HCT116 (cell line): Measurements from ENCODE around the gene PPP1R2B. TPM values are rescaled to one million over a fixed set of nuclear protein-coding genes. Genes with fewer than 3 reads are reported as not detected.
A peak's percentile ranks its signal among the peaks of the same experiment; 100 is the strongest.

Experiments used
- ATAC-seq: fragments of 200-7000 bp; cut with Tn5 transposase; 2 replicates; pipeline ENCODE4 v1.9.1; 2020; ENCODE audit warnings: mild to moderate bottlenecking, moderate library complexity
- BruUV-seq: library from RNA; stranded (reverse); fragments of 400-500 nt; replicated peaks from 2 replicates; lab custom pipeline; 2021; lab: Mats Ljungman, UMichigan
- CTCF ChIA-PET: fragments of 300-600 bp; sonication (Branson Sonifier 250); formaldehyde crosslinking; loops from one replicate; lab custom pipeline; 2021; ENCODE audit warnings: antibody characterized with exemption; lab: Charles Lee
- POLR2A ChIA-PET: fragments of 300-600, 350-600 bp; sonication (Branson Sonifier 250); formaldehyde crosslinking; loops from one replicate; lab custom pipeline; 2021; ENCODE audit warnings: antibody characterized with exemption; lab: Charles Lee
- RAD21 ChIA-PET, 2 experiments: fragments of 300-600 bp; sonication (Branson Sonifier 250); formaldehyde crosslinking; loops; one replicate each; lab custom pipeline; 2023; ENCODE audit warnings: low total read pairs in 2 of 2; ENCODE audit not compliant: uncharacterized antibody in 2 of 2, unreplicated experiment in 2 of 2, low non-redundant PET in 1 of 2; lab: Charles Lee
- DNase-seq: peaks from one replicate; pipeline ENCODE4 v3.0.0-alpha.2; 2010; ENCODE audit warnings: low read depth, low spot score
- H2AFZ ChIP-seq: fragments of 200-600 bp; shearing (Covaris generic), sonication (generic); 2 replicates; pipeline ENCODE4 v1.6.1; 2017; ENCODE audit warnings: low read depth, mixed run types, mixed read lengths, antibody characterized with exemption, low read length; ENCODE audit not compliant: poor library complexity, severe bottlenecking
- H3K27ac ChIP-seq: 2 replicates; pipeline ENCODE4 v1.5.1; 2012; ENCODE audit warnings: low read depth, low read length
- H3K27me3 ChIP-seq: fragments of 200-600 bp; sonication (generic); 2 replicates; pipeline ENCODE4 v1.6.1; 2016; ENCODE audit warnings: mixed run types, low read length, mixed read lengths; ENCODE audit not compliant: insufficient read depth
- H3K36me3 ChIP-seq, 2 experiments: fragments of 200-500 bp in 1 of 2; fragments of 200-600 bp in 1 of 2; sonication (Bioruptor generic) in 1 of 2; sonication (generic) in 1 of 2; 2 replicates each; pipeline versions ENCODE4 v1.5.1 to v1.6.1; 2014 to 2016; ENCODE audit warnings: low read length in 2 of 2, inconsistent platforms in 1 of 2, mixed read lengths in 1 of 2, mixed run types in 1 of 2; ENCODE audit not compliant: insufficient read depth in 2 of 2, control insufficient read depth in 1 of 2
- H3K4me1 ChIP-seq, 2 experiments: fragments of 200-600 bp in 1 of 2; sonication (generic) in 1 of 2; 2 replicates each; pipeline versions ENCODE4 v1.5.1 to v1.6.1; 2012 to 2017; ENCODE audit warnings: low read length in 2 of 2, inconsistent platforms in 1 of 2, mild to moderate bottlenecking in 1 of 2, mixed read lengths in 1 of 2, mixed run types in 1 of 2, moderate library complexity in 1 of 2; ENCODE audit not compliant: insufficient read depth in 2 of 2, control insufficient read depth in 1 of 2
- H3K4me2 ChIP-seq: fragments of 200-600 bp; sonication (generic); 2 replicates; pipeline ENCODE4 v1.6.1; 2017; ENCODE audit warnings: mixed run types, low read length, mixed read lengths
- H3K4me3 ChIP-seq, 2 experiments: fragments of 200-600 bp in 1 of 2; sonication (generic) in 1 of 2; replicated peaks in 1 of 2; 2 replicates each; pipeline ENCODE4 v1.5.1; 2011 to 2016; ENCODE audit warnings: low read length in 2 of 2, control low read depth in 1 of 2, low read depth in 1 of 2, mild to moderate bottlenecking in 1 of 2, mixed read lengths in 1 of 2, mixed run types in 1 of 2
- H3K79me2 ChIP-seq: fragments of 200-600 bp; sonication (generic); 2 replicates; pipeline ENCODE4 v1.6.1; 2017; ENCODE audit warnings: mild to moderate bottlenecking, mixed run types, low read length, moderate library complexity, mixed read lengths; ENCODE audit not compliant: insufficient read depth
- H3K9ac ChIP-seq: fragments of 200-600 bp; sonication (generic); 2 replicates; pipeline ENCODE4 v1.6.1; 2016; ENCODE audit warnings: low read length, mixed read lengths
- H3K9me2 ChIP-seq: fragments of 200-600 bp; sonication (generic), shearing (Covaris generic); 2 replicates; pipeline ENCODE4 v1.6.1; 2017; ENCODE audit warnings: mixed run types, mild to moderate bottlenecking, moderate library complexity; ENCODE audit not compliant: insufficient read depth
- H3K9me3 ChIP-seq, 2 experiments: fragments of 200-500 bp in 1 of 2; fragments of 200-600 bp in 1 of 2; sonication (Bioruptor generic) in 1 of 2; sonication (generic) in 1 of 2; 2 replicates each; pipeline ENCODE4 v1.6.1; 2014 to 2017; ENCODE audit warnings: low read length in 2 of 2, mixed read lengths in 2 of 2, inconsistent platforms in 1 of 2, low read depth in 1 of 2, mild to moderate bottlenecking in 1 of 2, mixed run types in 1 of 2, moderate library complexity in 1 of 2; ENCODE audit not compliant: control insufficient read depth in 1 of 2, insufficient read depth in 1 of 2
- H4K20me1 ChIP-seq: fragments of 200-600 bp; sonication (generic), shearing (Covaris generic); 2 replicates; pipeline ENCODE4 v1.6.1; 2017; ENCODE audit warnings: mixed run types, mild to moderate bottlenecking, moderate library complexity; ENCODE audit not compliant: insufficient read depth
- ATF3 ChIP-seq: IDR thresholded peaks from 2 replicates; pipeline ENCODE4 v1.6.1; 2012
- CBX3 ChIP-seq: IDR thresholded peaks from 2 replicates; pipeline ENCODE4 v1.6.1; 2012; ENCODE audit warnings: low read depth
- CEBPB ChIP-seq: IDR thresholded peaks from 2 replicates; pipeline ENCODE4 v1.6.1; 2012; ENCODE audit warnings: low read depth
- CTCF ChIP-seq, 3 experiments: fragments of 200-600 bp in 1 of 3; sonication (generic) in 1 of 3; IDR thresholded peaks in 2 of 3; conservative IDR thresholded peaks in 1 of 3; 2 replicates each; pipeline ENCODE4 v1.5.1; 2012 to 2017; ENCODE audit warnings: low read depth in 2 of 3, low read length in 2 of 3, antibody characterized with exemption in 1 of 3, borderline replicate concordance in 1 of 3, control low read depth in 1 of 3, mild to moderate bottlenecking in 1 of 3, mixed read lengths in 1 of 3, mixed run types in 1 of 3, moderate library complexity in 1 of 3; ENCODE audit not compliant: insufficient read depth in 1 of 3
- EGR1 ChIP-seq: IDR thresholded peaks from 2 replicates; pipeline ENCODE4 v1.6.1; 2012; ENCODE audit warnings: low read depth
- ELF1 ChIP-seq: IDR thresholded peaks from 2 replicates; pipeline ENCODE4 v1.6.1; 2012; ENCODE audit warnings: low read depth, borderline replicate concordance
- EZH2 ChIP-seq: fragments of 200-600 bp; sonication (generic); IDR thresholded peaks from 2 replicates; pipeline ENCODE4 v1.6.1; 2017; ENCODE audit warnings: antibody characterized with exemption, mixed run types
- EZH2phosphoT487 ChIP-seq: fragments of 200-600 bp; IDR thresholded peaks from 2 replicates; pipeline ENCODE4 v1.6.1; 2018; ENCODE audit warnings: antibody characterized with exemption, borderline replicate concordance
- FOSL1 ChIP-seq: IDR thresholded peaks from 2 replicates; pipeline ENCODE4 v1.6.1; 2012; ENCODE audit warnings: low read depth
- JUND ChIP-seq: IDR thresholded peaks from 2 replicates; pipeline ENCODE4 v1.6.1; 2012
- POLR2AphosphoS5 ChIP-seq: IDR thresholded peaks from 2 replicates; pipeline ENCODE4 v1.6.1; 2011; ENCODE audit warnings: mild to moderate bottlenecking, low read depth, low read length, moderate library complexity
- RAD21 ChIP-seq: IDR thresholded peaks from 2 replicates; pipeline ENCODE4 v1.6.1; 2012; ENCODE audit warnings: low read depth, mild to moderate bottlenecking
- REST ChIP-seq: IDR thresholded peaks from 2 replicates; pipeline ENCODE4 v1.6.1; 2012; ENCODE audit warnings: low read depth
- SRF ChIP-seq: IDR thresholded peaks from 2 replicates; pipeline ENCODE4 v1.6.1; 2012; ENCODE audit warnings: low read depth
- YY1 ChIP-seq: IDR thresholded peaks from 2 replicates; pipeline ENCODE4 v1.6.1; 2011; ENCODE audit warnings: low read length, low read depth, moderate library complexity, mild to moderate bottlenecking; ENCODE audit not compliant: insufficient replicate concordance; ENCODE audit errors: extremely low read depth
- ZNF274 ChIP-seq: fragments of 200-500 bp; sonication (Bioruptor generic); IDR thresholded peaks from 2 replicates; pipeline ENCODE4 v1.6.1; 2014; ENCODE audit warnings: mild to moderate bottlenecking, low read depth, low read length, inconsistent platforms
- intact Hi-C: fragments of 100-400 bp; cut with micrococcal nuclease; formaldehyde crosslinking; loops from 2 replicates; pipeline ENCODE4 v1.10.0; 2022
- total RNA-seq: library from RNA; stranded (reverse); gene quantifications from one replicate; pipeline ENCODE4 v1.2.1, GENCODE V29; 2021; ENCODE audit not compliant: unreplicated experiment

Gene PPP1R2B
- total RNA-seq, 1 experiment from 2014 or later, result not detected

GRCh38 chr5:156892223-156892622 lies 42.1 kb downstream of the PPP1R2B start:
- no peak overlapping the region for H2AFZ ChIP-seq
- no peak overlapping the region for H3K27ac ChIP-seq
- no peaks in the 10 kb centered on the region for H3K36me3 ChIP-seq
- DNase-seq, result no peak
- TF ChIP-seq REST (no peak), EGR1 (no peak), RAD21 (peak; percentile 13; the same call in 1 of the 2 replicates)
- no peak overlapping the region for H3K9ac ChIP-seq
- H3K27me3 ChIP-seq, result peaks cover 15% of the 10 kb centered on the region
- ChIA-PET CTCF (no interaction called here), POLR2A (no interaction called here), RAD21 (no interaction called here)
- intact Hi-C loops, result no loop called here
- no peak overlapping the region for H3K4me3 ChIP-seq
- ATAC-seq, result no peak
- no peaks in the 10 kb centered on the region for H4K20me1 ChIP-seq
- H3K4me2 ChIP-seq, result no peak overlapping the region
- H3K9me3 ChIP-seq, result no peaks in the 10 kb centered on the region
- no peaks in the 10 kb centered on the region for H3K9me2 ChIP-seq
- H3K4me1 ChIP-seq, result no peaks in the 10 kb centered on the region
- BruUV-seq, result no TSS peak
- H3K79me2 ChIP-seq, result no peaks in the 10 kb centered on the region

GRCh38 chr5:156892864-156893263 lies 42.8 kb downstream of the PPP1R2B start:
- Histone ChIP-seq H3K9me3 (no peaks in the 10 kb centered on the region), H3K9ac (no peak overlapping the region), H3K27me3 (peaks cover 15% of the 10 kb centered on the region), H3K4me2 (no peak overlapping the region), H4K20me1 (no peaks in the 10 kb centered on the region), H3K27ac (no peak overlapping the region), H3K9me2 (no peaks in the 10 kb centered on the region), H3K4me3 (no peak overlapping the region), H3K4me1 (no peaks in the 10 kb centered on the region), H3K79me2 (no peaks in the 10 kb centered on the region), H3K36me3 (no peaks in the 10 kb centered on the region), H2AFZ (no peak overlapping the region)
- BruUV-seq, result no TSS peak
- ChIA-PET RAD21 (no interaction called here), CTCF (no interaction called here), POLR2A (no interaction called here)
- intact Hi-C loops, result no loop called here
- ATAC-seq (no peak), DNase-seq (no peak)
- TF ChIP-seq SRF (no peak), EZH2phosphoT487 (no peak), ELF1 (no peak), EZH2 (no peak), YY1 (no peak), CBX3 (no peak), CTCF (IDR thresholded peaks at IDR 0.05 in 2 of 3, conservative IDR thresholded peaks at IDR 0.05 in 1 of 3; ENCODE audit: borderline replicate concordance in 1 of 3, insufficient read depth in 1 of 3, low read depth in 2 of 3, low read length in 2 of 3) (no peak), JUND (no peak), RAD21 (no peak), EGR1 (no peak), FOSL1 (no peak), CEBPB (no peak), ZNF274 (no peak), POLR2AphosphoS5 (no peak), ATF3 (no peak)
